HG03045 (cell line): ENCODE measurements around the gene ARFGAP2.
A peak's percentile ranks its signal among the peaks of the same experiment; 100 is the strongest.
"Not testable (repeated sequence)": the region's sequence is repeated elsewhere in the genome, so short reads cannot be mapped to it uniquely, and the experiment has no call there.

Source experiments
- ATAC-seq: cut with Tn5 transposase; IDR thresholded peaks from one replicate; pipeline ENCODE4 v1.9.1; 2021; ENCODE audit warnings: mild to moderate bottlenecking, moderate library complexity; ENCODE audit not compliant: unreplicated experiment

Gene ARFGAP2

DNA sequence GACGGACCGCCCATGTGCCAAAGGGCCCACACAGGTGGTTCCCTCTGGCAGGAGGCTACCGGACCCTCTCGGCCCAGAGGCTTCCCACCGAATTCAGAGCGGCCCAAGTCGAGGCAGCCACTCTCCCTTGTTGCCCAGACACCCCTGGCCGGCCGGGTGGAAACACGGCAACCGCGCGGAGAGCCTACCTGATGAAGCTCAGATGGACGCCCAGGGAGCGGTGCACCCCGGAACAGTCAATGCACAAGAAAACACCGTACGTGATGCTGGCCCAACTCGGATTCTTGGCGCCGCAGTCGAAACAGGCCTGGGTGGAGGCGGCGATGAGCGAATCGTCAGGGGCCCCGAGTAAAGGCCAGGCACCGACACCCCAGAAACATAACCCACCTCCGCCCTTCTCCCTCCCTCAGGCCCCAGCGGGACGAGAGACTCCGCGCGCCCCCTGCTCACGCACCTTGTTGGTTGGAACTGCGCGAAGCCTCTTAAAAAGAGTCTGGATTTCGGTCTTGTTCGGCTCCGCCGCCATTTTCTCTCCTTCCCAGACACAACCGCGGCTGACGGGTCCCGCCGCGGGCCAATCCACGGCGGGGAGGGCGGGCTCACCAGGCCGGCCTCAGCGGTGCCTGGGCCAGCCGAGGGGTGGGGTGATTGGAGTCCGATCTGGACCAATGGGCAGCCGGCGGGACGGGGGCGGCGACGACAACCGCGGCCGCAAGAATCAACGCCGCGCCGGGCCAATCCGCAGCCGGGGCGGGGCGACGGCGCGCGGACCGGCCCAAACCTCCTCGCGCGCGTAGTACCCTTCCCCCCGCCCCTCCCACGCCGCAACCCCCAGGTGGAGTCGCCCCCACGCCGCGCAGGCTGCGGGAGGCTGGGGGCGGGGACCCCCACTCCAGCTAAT is at the start of gene ARFGAP2:
TSS of gene ARFGAP2 (minus strand) at position 552 of the 901 bp plus-strand sequence. CDS start at position 526, 26 bp downstream.
- peak; percentile 90 for ATAC-seq

DNA sequence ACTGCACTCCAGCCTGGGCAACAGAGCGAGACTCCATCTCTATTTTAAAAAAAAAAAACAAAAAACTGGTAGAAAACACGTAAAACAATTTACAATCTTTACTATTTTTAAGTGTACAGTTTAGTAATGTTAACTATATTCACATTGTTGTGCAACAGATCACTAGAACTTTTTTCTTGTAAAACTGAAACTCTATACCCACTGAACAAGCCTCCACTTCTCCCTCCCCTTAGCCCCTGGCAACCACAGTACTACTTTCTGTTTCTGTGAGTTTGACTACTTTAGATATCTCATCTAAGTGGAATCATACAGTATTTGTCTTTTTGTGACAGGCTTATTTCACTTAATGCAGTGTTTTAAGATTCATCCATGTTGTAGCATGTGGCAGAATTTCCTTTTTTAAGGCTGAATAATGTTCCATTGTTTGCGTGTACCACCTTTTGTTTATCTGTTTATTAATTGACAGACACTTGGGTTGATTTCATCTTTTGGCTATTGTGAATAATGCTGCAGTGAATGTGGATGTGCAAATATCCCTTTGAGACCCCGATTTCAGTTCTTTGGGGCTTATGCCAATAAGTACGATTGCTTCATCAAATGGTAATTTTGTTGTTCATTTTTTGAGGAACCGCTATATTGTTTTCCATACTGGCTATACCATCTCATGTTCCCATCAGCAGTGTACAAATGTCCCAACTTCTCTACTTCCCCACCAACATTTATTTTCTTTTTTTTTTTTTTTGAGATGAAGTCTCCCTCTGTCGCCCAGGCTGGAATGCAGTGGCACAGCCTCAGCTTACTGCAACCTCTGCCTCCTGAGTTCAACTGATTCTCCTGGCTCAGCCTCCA is 49.1 kb upstream of the ARFGAP2 start:
- peak; percentile 66 for ATAC-seq

DNA sequence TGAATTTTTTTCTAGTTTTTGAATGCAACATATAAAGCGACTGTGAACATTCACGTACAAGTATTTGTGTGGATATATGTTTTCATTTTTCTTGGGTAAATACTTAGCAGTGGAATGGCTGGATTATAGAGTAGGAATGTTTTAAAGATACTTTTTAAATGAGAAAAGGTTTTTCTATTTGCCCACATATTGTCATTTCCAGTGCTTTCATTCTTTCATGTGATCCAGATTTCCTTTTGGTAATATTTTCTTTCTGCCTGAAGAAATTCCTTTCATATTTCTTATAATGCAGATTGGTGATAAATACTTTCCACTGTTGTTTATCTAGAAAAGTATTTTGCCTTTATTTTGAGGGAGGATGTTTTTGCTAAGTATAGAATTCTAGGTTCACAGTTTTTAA is 46.0 kb upstream of the ARFGAP2 start:
- ATAC-seq: no peak

DNA sequence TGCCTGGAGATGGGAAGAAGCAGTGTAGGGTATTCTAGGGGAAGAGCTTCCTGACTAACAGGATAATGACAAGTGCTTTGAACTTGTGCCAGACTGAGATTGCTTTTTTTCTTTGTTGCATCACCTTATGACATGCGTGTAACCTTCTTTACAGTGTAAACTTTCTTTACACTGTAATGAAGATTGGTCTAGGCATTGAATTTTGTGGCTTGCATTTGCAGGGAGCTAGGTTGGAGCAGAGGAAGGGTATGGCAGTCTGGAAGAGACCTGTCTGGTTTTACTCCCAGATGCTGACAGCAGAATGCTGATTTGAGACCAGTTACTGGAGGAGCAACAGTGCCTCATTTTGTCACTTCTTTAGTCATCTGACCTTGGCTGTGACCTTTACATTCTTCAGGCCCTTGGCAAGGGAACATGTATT is 43.7 kb upstream of the ARFGAP2 start:
- no peak for ATAC-seq

DNA sequence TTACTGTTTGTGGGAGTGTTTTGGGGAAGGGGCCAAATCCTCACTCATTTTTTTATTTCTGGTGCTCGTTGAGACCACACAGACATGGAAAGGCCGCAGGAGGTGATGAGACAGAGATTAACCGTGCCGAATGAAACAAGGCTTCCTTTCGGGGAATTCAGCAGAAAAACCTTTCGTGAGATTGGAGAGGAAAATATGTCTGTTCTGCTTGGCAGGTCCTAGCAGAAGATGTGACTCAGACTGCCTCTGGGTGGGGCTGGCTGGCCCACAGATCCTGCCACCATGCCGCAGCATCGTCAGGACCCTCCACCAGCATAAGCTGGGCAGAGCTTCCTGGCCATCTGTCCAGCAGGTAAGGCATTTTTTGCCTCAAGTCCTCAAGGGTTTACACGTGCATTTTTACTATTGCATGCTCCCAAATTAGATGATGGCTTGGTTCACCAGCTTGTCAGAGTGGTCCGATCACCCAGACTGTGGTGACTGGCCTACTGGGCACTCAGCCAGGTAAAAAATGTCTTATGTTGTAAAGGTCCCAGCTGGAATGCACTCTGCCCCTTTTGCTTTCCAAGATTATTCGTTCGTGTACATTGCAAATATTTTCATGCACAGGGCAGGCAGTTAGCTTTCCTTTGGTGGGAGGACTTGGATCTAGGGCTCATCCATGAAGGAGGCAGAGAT is 39.6 kb upstream of the ARFGAP2 start:
- ATAC-seq: peak; percentile 33

DNA sequence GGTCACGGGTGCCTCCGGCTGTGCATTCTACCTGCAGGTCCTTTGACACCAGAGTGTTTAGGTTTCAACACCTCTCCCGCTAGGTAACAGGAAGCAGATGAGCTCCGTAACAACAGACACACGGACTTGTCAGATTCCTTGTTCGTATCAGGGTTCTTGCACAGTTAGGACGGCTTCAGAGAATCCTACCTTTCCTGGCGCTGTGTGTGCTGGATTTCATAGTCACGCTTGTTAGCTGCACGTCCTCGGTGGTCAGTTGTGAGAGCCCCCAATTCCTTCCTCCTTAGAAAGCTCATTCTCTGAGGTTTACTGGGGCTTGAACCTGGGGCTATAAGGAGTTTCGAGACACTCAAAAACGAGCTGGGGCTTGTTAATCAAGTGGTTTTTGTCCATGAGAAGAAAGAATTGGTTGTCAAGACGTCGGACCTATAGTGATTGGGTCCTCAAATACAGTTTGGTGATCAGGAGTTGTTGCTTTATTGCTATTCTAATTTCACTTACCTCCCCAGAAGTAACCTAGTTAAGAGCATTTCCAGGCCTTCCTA is 38.8 kb upstream of the ARFGAP2 start:
- no peak for ATAC-seq

DNA sequence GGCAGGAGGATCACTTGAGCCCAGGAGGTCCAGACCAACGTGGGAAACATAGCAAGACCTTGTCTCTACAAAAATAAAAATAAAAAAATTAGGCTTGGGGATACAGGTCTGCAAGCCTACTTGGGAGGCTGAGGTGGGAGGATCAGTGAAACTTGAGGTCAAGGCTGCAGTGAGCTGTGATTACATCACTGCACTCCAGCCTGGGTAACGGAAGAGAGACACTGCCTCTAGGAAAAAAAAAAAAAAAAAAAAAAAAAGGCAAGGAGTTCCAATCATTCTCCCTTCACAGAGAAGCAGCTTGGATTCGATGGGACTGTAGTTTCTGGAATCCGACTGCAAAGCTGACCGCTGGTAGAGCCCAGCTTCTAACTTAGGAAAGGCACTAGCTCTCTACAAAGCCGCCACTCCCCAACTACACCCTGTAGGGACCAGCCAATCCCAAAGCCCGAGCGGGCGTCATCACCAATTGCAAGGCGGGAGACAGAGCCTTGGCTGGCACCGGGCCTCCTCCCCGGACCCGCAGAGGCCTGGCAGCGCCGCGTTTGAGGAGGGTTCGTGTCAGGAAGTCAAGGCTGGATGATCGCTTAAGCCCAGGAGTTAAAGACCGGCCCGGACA is 37.4 kb upstream of the ARFGAP2 start:
- peak; percentile 70 for ATAC-seq

DNA sequence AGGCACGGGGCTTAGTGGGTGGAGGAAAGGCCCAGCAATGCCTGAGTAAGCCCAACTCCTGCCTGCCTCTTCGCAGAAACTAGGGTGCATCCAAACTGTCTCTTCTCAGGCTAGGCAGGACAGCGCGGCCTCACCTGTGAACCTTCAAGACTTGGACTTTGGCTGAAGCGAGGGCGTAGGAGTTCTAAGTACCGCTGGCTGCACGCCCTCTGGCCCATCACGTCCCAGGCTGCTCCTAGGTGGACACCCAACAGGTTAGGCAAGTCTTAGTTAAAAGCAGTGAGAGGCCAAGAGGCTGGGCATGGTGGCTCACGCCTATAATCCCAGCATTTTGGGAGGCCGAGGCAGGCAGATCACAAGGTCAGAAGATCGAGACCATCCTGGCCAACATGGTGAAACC is 36.3 kb upstream of the ARFGAP2 start:
- ATAC-seq: no peak

DNA sequence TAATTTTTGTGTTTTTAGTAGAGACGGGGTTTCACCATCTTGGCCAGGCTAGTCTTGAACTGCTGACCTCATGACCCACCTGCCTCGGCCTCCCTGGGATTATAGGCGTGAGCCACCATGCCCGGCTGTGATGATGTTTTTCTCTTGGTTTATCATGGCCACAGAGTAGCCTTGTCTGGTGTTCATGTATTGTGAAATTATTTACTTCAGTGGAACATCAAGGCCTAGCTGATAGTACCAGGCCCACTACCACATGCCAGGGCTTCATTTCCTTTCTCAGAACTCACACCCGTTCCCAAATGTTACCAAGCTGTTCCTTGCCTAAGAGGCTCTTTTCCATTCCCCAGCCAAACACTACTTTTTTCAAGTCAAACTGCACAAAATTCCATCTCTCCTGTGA is 31.9 kb upstream of the ARFGAP2 start:
- ATAC-seq: no peak

DNA sequence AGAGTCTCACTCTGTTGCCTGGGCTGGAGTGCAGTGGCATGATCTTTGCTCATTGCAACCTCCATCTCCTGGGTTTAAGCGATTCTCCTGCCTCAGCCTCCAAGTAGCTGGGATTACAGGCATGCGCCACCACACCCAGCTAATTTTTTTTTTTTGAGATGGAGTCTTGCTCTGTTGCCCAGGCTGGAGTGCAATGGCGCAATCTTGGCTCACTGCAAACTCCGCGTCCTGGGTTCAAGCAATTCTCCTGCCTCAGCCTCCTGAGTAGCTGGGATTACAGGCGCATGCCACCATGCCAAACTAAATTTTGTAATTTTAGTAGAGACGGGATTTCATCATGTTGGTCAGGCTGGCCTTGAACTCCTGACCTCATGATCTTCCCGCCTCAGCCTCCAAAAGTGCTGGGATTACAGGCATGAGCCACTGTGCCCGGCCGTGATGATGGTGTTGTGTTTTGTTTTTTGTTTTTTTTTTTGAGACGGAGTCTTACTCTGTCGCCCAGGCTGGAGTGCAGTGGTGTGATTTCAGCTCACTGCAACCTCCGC is 31.4 kb upstream of the ARFGAP2 start:
- ATAC-seq: not testable (repeated sequence)

DNA sequence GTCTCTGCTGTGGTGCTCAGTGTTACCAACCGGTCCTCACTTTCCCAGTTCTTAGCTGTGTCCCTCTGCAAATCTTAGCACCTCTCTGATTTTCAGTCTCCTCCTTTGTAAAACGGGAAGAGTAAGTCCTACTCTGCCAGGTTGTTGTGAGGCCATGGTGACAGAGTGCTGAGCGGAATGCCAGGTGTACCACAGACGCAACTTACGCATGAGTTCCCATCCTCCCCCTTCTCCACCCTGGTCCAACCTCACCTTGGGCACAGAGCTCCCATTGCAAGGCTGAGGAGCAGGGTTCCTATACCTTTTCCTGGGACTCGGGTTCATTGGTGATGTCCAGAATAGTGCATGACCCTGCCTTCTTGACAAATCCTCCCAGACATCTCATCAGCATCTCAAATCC is 30.8 kb upstream of the ARFGAP2 start:
- no peak for ATAC-seq

DNA sequence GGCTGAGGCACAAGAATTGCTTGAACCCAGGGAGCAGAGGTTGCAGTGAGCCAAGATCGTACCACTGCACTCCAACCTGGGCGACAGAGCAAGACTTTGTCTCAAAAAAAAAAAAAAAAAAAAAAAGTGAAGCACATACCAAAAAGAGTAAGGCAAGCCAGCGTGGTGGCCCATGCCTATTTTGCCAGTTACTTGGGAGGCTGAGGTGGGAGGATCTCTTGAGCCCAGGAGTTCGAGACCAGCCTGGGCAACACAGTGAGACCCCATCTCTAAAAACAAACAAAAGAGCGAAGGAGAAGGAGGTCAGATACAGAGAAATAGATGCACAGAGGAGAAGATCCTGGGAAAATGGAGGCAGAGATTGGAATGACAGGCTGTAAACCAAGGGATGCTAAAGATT is 29.9 kb upstream of the ARFGAP2 start:
- not testable (repeated sequence) for ATAC-seq

DNA sequence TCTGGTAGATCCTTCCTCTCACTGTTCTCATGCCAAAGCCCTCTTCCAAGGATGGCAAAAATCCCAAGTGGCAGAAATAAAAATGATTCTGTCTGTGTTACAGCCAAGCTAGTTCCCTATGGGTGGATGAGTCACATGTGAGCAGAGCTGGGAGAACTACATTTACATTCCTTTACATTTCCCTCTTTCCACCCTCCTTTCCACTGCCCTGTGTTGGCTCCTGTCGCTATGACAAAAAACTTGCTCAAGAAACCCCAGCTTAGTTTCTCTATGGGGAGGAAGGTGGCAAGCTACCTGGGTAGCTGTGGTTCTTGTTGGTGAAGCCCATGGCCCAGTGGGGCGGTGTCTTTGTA is 27.9 kb upstream of the ARFGAP2 start:
- ATAC-seq: no peak

DNA sequence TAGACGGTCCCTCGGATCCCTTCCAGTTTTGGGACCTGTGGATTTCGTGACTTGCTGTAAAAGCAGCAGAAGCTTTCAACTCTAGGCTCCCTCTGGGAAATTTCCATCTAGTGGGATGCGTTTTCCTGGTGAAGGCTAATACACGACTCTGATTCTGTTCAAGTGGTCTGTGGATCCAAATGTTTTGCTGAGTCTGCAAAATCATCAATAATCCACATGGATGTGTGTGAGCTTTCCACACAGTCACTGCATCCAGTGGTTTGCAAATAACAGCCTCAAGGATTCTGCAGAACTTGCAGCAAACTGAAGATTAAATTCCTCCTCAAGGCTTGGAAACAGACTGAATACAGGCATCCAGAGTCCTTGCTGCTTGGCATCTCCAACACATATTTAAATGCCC is 25.9 kb upstream of the ARFGAP2 start:
- ATAC-seq: no peak

DNA sequence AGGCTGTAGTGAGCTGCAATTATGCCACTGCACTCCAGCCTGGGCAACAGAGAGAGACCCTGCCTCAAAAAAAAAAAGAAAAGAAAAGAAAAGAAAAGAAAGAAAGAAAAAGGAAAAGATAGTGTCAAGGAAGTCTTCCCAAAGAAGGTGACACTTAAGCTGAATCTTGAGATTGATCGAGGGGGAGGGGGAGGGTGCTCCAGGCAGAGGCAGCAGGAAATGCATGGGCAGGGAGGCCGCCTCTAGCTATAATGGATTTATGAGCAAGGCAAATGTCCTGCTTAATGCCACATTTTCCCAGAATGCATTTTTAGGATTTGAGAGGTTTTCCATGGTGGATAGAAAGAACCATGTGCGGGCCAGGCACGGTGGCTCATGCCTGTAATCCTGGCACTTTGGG is 24.3 kb upstream of the ARFGAP2 start:
- ATAC-seq: no peak

DNA sequence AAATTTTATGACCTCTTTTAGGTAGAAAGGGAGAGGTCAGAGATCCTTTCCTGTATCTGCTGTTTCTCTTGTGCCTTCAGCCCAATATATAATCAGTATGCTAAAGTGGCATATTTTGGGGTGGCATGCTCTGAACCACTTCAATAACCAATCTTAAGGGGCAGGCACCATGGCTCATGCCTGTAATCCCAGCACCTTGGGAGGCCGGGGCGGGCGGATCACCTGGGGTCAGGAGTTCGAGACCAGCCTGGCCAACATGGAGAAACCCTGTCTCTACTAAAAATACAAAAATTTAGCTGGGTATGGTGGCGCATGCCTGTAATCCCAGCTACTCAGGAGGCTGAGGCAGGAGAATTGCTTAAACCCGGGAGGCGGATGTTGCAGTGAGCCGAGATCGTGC is 21.5 kb upstream of the ARFGAP2 start:
- ATAC-seq: not testable (repeated sequence)

DNA sequence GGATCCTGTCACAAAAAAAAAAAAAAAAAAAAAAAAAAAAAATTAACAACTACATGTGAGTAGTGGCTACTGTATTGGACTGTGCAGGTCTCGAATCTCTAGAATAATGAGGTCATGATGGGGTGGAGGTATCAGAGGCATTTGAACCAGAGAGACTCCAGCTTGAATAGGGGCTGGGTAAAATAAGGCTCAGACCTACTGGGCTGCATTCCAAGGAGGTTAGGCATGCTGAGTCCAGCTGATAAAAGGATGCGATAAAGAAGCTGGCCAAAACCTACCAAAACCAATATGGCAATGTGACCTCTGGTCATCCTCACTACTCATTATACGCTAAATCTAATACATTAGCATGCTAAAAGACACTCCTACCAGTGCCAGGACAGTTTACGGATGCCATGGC is 15.4 kb upstream of the ARFGAP2 start:
- no peak for ATAC-seq

DNA sequence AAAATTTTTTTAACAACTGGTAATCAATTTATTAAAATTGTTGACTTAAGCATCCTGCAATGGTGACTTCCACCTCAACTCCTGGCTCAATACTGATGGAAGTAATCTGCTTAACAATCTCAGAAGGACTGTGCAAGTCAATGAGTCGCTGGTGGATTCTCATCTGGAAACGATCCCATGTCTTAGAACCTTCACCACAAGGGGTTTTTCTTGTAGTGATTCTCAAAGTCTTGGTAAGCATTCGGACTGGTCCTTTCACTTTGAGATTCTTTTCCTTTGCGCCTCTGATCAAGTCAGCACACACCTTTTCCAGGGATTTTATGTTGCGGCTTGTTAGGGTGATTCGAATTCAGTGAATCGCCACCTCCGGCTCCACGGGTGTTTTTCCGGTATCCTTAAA is 14.5 kb upstream of the ARFGAP2 start:
- ATAC-seq: not testable (repeated sequence)

DNA sequence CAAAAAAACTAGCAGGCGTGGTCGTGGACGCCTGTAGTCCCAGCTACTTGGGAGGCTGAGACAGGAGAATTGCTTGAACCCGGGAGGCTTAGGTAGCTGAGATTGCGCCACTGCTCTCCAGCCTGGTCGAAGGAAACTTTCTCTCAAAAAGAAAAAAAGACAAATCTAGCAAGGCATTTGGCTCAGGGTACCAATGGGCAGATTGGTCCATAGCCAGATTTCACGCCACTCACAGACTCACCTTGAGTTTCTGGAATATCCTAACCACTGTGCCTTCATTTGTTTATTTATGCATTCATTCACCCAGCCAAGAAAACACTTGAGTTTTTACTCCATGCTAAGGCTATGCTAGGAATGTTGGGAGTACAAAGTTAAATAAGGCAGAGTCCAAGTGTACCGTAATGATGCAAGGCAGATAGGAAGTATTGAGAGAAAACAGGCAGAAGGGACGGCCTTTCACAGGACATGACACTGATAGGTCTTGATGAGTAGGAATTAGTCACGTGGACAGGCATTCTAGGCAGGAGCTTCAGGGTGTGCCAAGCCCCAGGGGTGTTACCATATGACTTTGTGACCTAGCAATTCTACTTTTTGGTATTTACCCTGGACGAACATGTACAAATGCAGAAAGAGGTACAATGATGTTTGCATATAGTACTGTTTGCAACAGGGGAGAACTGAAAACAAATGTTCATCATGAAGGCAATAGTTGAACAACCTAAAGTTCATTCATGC is 12.6 kb upstream of the ARFGAP2 start:
- ATAC-seq: no peak

DNA sequence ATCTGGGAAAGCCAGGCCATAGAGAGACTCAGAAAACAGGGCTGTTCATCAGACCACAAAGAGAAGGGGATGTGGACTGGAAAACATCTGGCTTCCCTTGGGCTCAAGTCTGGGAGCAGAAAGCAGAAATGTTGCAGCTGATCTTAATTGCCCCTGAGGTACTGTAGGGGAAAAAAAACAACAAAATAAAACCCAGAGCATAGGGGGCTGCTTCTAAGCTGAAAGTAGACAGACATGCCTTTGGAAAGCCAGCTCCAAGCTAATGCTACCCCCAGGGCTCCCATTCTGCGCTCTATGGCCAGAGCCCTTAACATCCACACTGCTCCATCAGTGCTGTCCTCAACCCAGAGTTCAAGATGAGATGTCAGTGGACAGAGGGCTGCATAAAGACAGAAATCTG is 11.6 kb upstream of the ARFGAP2 start:
- no peak for ATAC-seq
